ENCODE measurements around the gene TBC1D9B.

DNA sequence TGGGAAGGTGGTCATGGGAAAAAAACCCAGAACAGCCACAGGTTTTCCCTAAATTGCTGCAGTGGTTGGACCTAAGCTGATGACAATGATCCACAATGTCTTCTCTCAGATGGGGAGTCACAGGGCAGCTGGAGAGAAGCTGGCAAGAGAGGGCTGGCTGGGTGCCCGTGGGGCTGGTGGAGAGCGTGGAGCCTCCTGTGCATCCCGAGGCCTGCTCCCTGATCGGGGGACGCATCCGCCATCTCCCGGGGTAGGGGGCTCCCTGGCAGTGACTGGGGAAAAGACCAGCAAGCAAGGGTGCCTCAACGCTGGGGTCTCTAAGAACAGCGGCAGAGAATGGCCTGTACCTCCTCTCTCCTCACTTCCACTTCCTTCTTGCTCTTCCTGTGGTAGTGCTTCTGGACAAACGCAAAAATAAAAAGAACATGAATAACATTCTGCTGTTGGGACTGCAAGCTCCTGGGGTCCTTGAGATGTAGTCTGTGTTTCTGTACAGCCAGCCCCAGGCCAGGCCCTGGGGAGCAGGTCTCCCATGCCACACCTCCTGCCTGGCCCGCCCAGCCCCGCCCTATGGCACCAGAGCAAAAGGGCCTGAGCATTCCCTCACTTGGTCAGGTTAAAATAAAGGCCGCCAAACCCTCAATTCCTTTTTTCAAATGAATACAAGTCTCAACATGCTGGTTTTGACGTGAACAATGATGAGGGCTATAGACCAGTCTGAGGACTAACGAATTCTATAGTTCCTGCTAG lies 42.0 kb downstream of the TBC1D9B start:
- TF ChIP-seq POLR2A (IDR thresholded peaks at IDR 0.05) (no peak), POLR2AphosphoS5 (IDR thresholded peaks at IDR 0.05) (no peak), EP300 (IDR thresholded peaks at IDR 0.05) (no peak)
- TF ChIP-seq, protein P1, sequence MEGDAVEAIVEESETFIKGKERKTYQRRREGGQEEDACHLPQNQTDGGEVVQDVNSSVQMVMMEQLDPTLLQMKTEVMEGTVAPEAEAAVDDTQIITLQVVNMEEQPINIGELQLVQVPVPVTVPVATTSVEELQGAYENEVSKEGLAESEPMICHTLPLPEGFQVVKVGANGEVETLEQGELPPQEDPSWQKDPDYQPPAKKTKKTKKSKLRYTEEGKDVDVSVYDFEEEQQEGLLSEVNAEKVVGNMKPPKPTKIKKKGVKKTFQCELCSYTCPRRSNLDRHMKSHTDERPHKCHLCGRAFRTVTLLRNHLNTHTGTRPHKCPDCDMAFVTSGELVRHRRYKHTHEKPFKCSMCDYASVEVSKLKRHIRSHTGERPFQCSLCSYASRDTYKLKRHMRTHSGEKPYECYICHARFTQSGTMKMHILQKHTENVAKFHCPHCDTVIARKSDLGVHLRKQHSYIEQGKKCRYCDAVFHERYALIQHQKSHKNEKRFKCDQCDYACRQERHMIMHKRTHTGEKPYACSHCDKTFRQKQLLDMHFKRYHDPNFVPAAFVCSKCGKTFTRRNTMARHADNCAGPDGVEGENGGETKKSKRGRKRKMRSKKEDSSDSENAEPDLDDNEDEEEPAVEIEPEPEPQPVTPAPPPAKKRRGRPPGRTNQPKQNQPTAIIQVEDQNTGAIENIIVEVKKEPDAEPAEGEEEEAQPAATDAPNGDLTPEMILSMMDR (IDR thresholded peaks at IDR 0.05) = no peak

Measured in gastroesophageal sphincter (tissue), 3 donors.